CD4-positive, alpha-beta memory T cell (primary cell): Measurements from ENCODE around the gene TMEM106C. TPM values are rescaled to one million over a fixed set of nuclear protein-coding genes. Genes with fewer than 3 reads are reported as not detected.

Experiments used
- CTCF ChIA-PET: fragments of 350-600 bp; sonication (Branson Sonifier 250); formaldehyde crosslinking; loops from one replicate; lab custom pipeline; 2021; ENCODE audit warnings: inconsistent platforms; ENCODE audit not compliant: partially characterized antibody; lab: Charles Lee
- POLR2A ChIA-PET: fragments of 350-600 bp; sonication (Branson Sonifier 250); formaldehyde crosslinking; loops from one replicate; lab custom pipeline; 2021; ENCODE audit not compliant: partially characterized antibody; lab: Charles Lee
- DNase-seq, 5 donors: peaks; one replicate each; pipeline versions ENCODE4 v3.0.0 to v3.0.0-alpha.2; 2020 to 2022; ENCODE audit warnings: mixed read lengths in 1 of 5
- H3K27ac ChIP-seq: one replicate; pipeline ENCODE4 v1.7.0; 2013; ENCODE audit warnings: low read depth, low read length
- H3K27me3 ChIP-seq: 2 replicates; pipeline ENCODE4 v1.7.0; 2013; ENCODE audit warnings: mild to moderate bottlenecking, low read length, moderate library complexity; ENCODE audit not compliant: insufficient read depth
- H3K36me3 ChIP-seq: 2 replicates; pipeline ENCODE4 v1.7.0; 2013; ENCODE audit warnings: mild to moderate bottlenecking, low read length, moderate library complexity; ENCODE audit not compliant: insufficient read depth
- H3K4me1 ChIP-seq: 2 replicates; pipeline ENCODE4 v1.7.0; 2013; ENCODE audit warnings: mild to moderate bottlenecking, low read length, moderate library complexity; ENCODE audit not compliant: insufficient read depth
- H3K4me3 ChIP-seq, 2 donors: one replicate each; pipeline ENCODE4 v1.7.0; 2013; ENCODE audit warnings: low read length in 2 of 2, mild to moderate bottlenecking in 1 of 2
- H3K9me3 ChIP-seq, 2 donors: one replicate each; pipeline ENCODE4 v1.7.0; 2013; ENCODE audit warnings: low read length in 2 of 2, control low read depth in 1 of 2; ENCODE audit not compliant: control insufficient read depth in 1 of 2
- H3K27ac Mint-ChIP-seq, 7 donors: one replicate each; pipeline ENCODE4 v1.8.0; 2020 to 2021; ENCODE audit warnings: mixed read lengths in 7 of 7, mild to moderate bottlenecking in 6 of 7, inconsistent platforms in 3 of 7, moderate library complexity in 3 of 7
- H3K27me3 Mint-ChIP-seq, 2 donors: one replicate each; pipeline ENCODE4 v1.8.0; 2020 to 2021; ENCODE audit warnings: mixed read lengths in 2 of 2
- H3K36me3 Mint-ChIP-seq, 2 donors: one replicate each; pipeline ENCODE4 v1.8.0; 2020 to 2021; ENCODE audit warnings: mixed read lengths in 2 of 2, inconsistent platforms in 1 of 2, mild to moderate bottlenecking in 1 of 2
- H3K4me1 Mint-ChIP-seq, 4 donors: one replicate each; pipeline ENCODE4 v1.8.0; 2020 to 2021; ENCODE audit warnings: mixed read lengths in 4 of 4, mild to moderate bottlenecking in 1 of 4
- H3K4me3 Mint-ChIP-seq, 8 donors: one replicate each; pipeline ENCODE4 v1.8.0; 2020 to 2021; ENCODE audit warnings: mixed read lengths in 8 of 8, mild to moderate bottlenecking in 7 of 8, moderate library complexity in 6 of 8, inconsistent platforms in 3 of 8
- H3K9me3 Mint-ChIP-seq, 8 donors: one replicate each; pipeline ENCODE4 v1.8.0; 2020 to 2021; ENCODE audit warnings: mixed read lengths in 8 of 8, mild to moderate bottlenecking in 5 of 8, inconsistent platforms in 3 of 8, moderate library complexity in 1 of 8
- intact Hi-C: fragments of 100-400 bp; cut with micrococcal nuclease; formaldehyde crosslinking; loops from one replicate; pipeline ENCODE4 v1.15.1; 2023
- polyA plus RNA-seq, 2 donors: library from polyadenylated mRNA; unstranded; fragments of 300-500 nt; fragmentation: Illumina TruSeq; gene quantifications; one replicate each; pipeline ENCODE4 v1.2.3, GENCODE V29; 2021
- total RNA-seq, 2 experiments: library from RNA; stranded (reverse); gene quantifications; one replicate each; pipeline ENCODE4 v1.2.3, GENCODE V29; 2021

The TMEM106C gene
- total and polyA plus RNA-seq, 4 experiments from 2014 or later, result 42.5 to 77.4 (median 44.6) TPM

DNA sequence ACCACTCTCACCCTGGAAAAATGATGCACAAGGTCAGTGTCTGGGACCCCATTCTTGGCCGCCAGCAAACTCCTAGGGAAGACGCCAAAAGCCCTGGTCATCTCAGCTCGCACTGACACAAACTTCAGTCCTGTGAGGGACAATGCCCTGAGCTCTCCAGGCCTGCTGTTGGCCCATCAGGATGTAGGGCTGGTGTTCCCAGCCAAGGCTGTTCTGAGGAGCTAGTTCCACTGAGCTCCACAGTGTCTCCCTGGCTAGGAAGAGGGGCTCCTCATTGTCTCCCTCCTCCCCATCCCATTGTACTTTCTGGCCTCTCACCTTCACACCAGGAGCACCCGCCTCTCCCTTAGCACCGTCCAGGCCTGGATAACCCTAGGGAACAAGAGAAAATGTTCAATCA, 30.1 kb downstream of the TMEM106C start:
- intact Hi-C loops, result no loop called here
- Histone ChIP-seq H3K9me3 (no peaks in the 10 kb centered on the region), H3K4me1 (peaks cover 25% of the 10 kb centered on the region), H3K27me3 (no peaks in the 10 kb centered on the region), H3K36me3 (no peaks in the 10 kb centered on the region), H3K27ac (no peak overlapping the region), H3K4me3 (no peak overlapping the region)
- CTCF ChIA-PET, result no interaction called here
- POLR2A ChIA-PET, result no interaction called here
- H3K4me1 Mint-ChIP-seq, result peaks cover 12 to 18% (median 16%) of the 10 kb centered on the region in 4 donors
- no peaks in the 10 kb centered on the region for H3K9me3 Mint-ChIP-seq
- no peaks in the 10 kb centered on the region for H3K36me3 Mint-ChIP-seq
- H3K27me3 Mint-ChIP-seq, result peaks cover 11 to 19% of the 10 kb centered on the region in 2 donors
- no peak overlapping the region for H3K4me3 Mint-ChIP-seq
- peak in 1 of 5 donors; percentile 16 for DNase-seq
- H3K27ac Mint-ChIP-seq, result no peak overlapping the region

DNA sequence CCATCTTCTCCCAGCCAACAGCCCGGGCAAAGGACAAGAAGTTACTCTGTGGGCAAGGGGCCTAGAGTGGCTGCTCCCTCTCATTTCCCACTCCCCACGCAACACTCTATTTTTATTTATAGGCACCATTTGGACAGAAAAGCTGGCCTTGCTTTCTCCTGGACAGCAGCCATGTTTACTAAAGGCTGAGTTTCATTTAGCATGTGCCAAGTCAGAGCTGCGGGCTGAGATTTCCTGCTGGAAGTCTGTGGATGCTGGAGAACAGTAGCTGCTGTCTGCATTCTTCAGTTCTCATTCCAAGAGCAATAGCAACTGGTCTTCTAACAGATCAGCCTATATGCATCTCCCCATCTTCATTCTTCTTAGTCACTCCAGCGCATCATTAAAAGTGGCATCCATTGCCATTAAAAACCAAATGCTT, 32.6 kb downstream of the TMEM106C start:
- no peaks in the 10 kb centered on the region for H3K9me3 ChIP-seq
- peaks cover 8% of the 10 kb centered on the region for H3K4me1 ChIP-seq
- no peaks in the 10 kb centered on the region for H3K9me3 Mint-ChIP-seq
- peaks cover 13% of the 10 kb centered on the region for H3K27me3 ChIP-seq
- ChIA-PET POLR2A (no interaction called here), CTCF (no interaction called here)
- no peak overlapping the region for H3K4me3 Mint-ChIP-seq
- H3K27ac Mint-ChIP-seq, result no peak overlapping the region
- no peak overlapping the region for H3K27ac ChIP-seq
- DNase-seq, result no peak
- intact Hi-C loops, result no loop called here
- H3K4me3 ChIP-seq, result no peak overlapping the region
- no peaks in the 10 kb centered on the region for H3K36me3 Mint-ChIP-seq
- H3K4me1 Mint-ChIP-seq, result peaks cover under 1 to 4% (median 4%) of the 10 kb centered on the region in 4 donors
- no peaks in the 10 kb centered on the region for H3K36me3 ChIP-seq
- H3K27me3 Mint-ChIP-seq, result peaks cover 31 to 40% of the 10 kb centered on the region in 2 donors

DNA sequence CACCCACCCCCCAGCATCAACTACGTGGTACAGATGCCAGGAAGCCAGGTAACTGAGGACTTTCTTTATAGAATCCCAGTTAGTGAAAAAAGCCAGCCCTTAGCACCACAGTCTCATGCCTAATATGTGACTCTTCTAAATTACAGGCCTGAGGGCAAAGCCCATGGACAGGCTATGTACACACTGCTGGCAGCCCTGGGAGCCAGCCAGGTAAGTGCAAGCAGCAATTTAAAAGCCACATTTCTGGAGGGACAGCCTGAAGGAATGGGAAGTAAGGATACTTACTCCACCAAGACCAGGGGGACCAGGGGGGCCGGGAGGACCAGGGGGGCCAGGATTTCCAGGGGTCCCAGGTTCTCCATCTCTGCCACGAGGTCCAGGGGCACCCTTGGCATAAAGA, 33.9 kb downstream of the TMEM106C start:
- Histone ChIP-seq H3K4me3 (no peak overlapping the region), H3K36me3 (no peaks in the 10 kb centered on the region), H3K27me3 (peaks cover 26% of the 10 kb centered on the region), H3K4me1 (peaks cover 16% of the 10 kb centered on the region), H3K27ac (no peak overlapping the region), H3K9me3 (no peaks in the 10 kb centered on the region)
- H3K4me1 Mint-ChIP-seq, result peaks cover 8 to 15% (median 13%) of the 10 kb centered on the region in 4 donors
- no peaks in the 10 kb centered on the region for H3K9me3 Mint-ChIP-seq
- H3K27ac Mint-ChIP-seq, result no peak overlapping the region
- no peak overlapping the region for H3K4me3 Mint-ChIP-seq
- POLR2A ChIA-PET, result no interaction called here
- H3K27me3 Mint-ChIP-seq, result peaks cover 43 to 52% of the 10 kb centered on the region in 2 donors
- DNase-seq, result no peak
- H3K36me3 Mint-ChIP-seq, result no peaks in the 10 kb centered on the region
- CTCF ChIA-PET, result no interaction called here
- intact Hi-C loops, result no loop called here

DNA sequence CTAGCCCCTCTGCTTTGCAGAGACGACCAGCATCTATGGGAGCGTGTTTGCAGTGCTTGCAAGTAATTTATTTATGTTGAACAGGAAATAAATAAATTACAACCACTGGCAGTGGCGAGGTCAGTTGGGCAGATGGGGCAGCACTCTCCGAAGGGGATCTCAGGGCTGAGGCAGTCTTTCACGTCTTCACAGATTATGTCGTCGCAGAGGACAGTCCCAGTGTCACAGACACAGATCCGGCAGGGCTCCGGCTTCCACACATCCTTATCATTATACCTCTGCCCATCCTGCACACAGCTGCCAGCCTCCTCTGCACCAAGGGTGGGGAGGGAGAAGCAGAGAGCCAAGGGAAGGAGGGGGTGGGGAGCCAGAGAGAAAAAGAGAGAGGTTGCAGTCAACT, 36.4 kb downstream of the TMEM106C start:
- no peak overlapping the region for H3K27ac ChIP-seq
- CTCF ChIA-PET, result no interaction called here

DNA sequence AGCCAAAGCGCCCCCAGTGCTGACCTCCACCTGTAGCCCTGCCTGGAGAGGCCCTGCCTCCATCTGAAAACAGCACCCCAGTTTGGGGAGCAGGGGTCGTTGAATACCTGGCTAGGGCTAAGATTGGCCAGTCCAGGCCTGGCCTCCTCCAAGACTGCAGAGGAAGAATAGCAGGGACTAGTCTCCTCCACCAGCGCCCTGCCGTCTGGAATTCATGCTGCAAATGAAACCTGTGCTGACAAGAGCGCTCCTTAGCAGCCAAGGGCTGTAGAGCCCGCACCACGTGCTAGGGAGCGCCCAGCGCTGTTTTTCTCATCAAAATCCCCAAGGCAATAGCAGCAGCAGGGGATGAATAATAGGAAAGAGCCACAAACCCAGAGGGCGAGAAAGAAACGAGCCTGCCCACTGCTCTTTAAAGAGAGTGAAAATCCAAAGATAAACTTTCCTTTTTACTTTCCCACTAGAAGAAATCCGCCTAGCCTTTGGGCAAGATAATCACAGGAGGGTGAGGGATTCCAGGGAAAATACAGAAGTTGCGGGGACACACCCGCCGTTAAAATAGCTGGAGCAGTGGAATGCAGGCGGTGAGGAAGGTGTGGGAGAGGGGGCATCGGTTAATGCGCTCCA, 37.6 kb downstream of the TMEM106C start:
- DNase-seq, result no peak
- Mint-ChIP-seq H3K4me3 (peak overlapping the region; percentile 76 to 88 (median 86)), H3K27ac (no peak overlapping the region), H3K36me3 (no peaks in the 10 kb centered on the region), H3K27me3 (peaks cover 56 to 63% of the 10 kb centered on the region in 2 donors), H3K9me3 (peaks cover 0 to 2% (median 0%) of the 10 kb centered on the region in 8 donors), H3K4me1 (peaks cover 25 to 44% (median 33%) of the 10 kb centered on the region in 4 donors)
- Histone ChIP-seq H3K36me3 (no peaks in the 10 kb centered on the region), H3K27ac (no peak overlapping the region), H3K4me1 (peaks cover 44% of the 10 kb centered on the region), H3K27me3 (peaks cover 59% of the 10 kb centered on the region), H3K9me3 (no peaks in the 10 kb centered on the region), H3K4me3 (peak overlapping the region in 1 of 2 donors; percentile 34)
- intact Hi-C loops, result no loop called here
- ChIA-PET POLR2A (no interaction called here), CTCF (interaction anchor here (1.0 kb wide), 1 partner anchor 96 kb away, joined by 3 read pairs; the partner anchor contains the start of gene VDR)

More for the DNA sequence above, 36.4 kb downstream of the TMEM106C start:
- Mint-ChIP-seq H3K4me1 (peaks cover 21 to 35% (median 29%) of the 10 kb centered on the region in 4 donors), H3K9me3 (no peaks in the 10 kb centered on the region), H3K4me3 (no peak overlapping the region), H3K36me3 (no peaks in the 10 kb centered on the region), H3K27me3 (peaks cover 55 to 65% of the 10 kb centered on the region in 2 donors), H3K27ac (no peak overlapping the region)
- POLR2A ChIA-PET, result no interaction called here
- Histone ChIP-seq H3K9me3 (no peaks in the 10 kb centered on the region), H3K36me3 (no peaks in the 10 kb centered on the region), H3K4me1 (peaks cover 39% of the 10 kb centered on the region), H3K27me3 (peaks cover 48% of the 10 kb centered on the region), H3K4me3 (no peak overlapping the region)
- intact Hi-C loops, result no loop called here
- no peak for DNase-seq

DNA sequence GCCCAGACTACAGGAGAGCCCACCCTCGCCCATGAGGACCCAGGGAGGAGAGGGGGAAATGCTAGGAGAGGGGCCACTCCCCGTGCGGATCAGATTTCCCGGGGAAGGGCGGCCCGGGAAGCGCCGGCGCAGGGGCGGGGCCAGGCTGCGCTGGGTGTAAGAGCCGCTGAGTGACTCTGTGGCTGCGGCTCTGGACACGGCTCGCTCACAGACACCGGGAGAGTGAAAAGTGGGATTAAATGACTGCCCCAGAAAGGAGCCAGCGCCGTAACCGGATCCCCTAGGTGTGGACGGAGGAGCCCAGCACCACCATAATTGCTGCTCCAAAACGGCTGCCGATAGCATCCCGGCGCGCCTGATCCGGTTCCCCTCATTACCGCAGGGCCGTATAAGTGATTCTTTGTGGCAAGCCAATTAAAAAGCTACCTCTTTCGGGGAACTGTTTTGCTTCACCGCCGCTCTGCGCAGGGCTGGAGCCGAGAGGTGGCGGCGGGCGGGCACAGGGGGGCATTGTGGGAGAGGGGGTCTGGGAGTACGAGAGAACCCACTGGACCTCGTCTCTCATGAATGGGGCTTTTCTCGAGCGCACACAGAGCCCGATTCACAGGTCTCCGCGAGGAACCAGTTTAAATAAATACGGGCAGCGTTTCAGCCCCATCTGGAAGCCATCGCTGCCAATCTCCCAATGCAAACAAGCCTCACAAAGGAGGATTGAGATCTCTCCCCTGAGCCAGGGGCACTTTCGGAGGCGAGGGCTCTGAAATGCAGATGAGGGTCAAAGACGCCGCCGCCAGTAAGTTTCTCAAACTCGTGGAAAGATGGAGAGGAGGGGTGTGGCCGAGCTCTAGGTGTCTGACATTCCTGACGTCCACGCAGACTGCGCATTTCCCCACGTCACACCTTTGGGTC, 38.4 kb downstream of the TMEM106C start:
- H3K27ac Mint-ChIP-seq, result no peak overlapping the region
- Histone ChIP-seq H3K27ac (no peak overlapping the region), H3K36me3 (no peaks in the 10 kb centered on the region), H3K4me3 (peak overlapping the region; percentile 29 to 34), H3K27me3 (peaks cover 64% of the 10 kb centered on the region), H3K9me3 (no peaks in the 10 kb centered on the region), H3K4me1 (peaks cover 44% of the 10 kb centered on the region)
- peak overlapping the region; percentile 76 to 88 (median 86) for H3K4me3 Mint-ChIP-seq
- peaks cover 0 to 2% (median 0%) of the 10 kb centered on the region in 8 donors for H3K9me3 Mint-ChIP-seq
- ChIA-PET POLR2A (interaction anchor here (1.1 kb wide), 1 partner anchor 98 kb away, joined by 3 read pairs; no protein-coding TSS in a partner anchor), CTCF (interaction anchor here (1.0 kb wide), 1 partner anchor 97 kb away, joined by 3 read pairs; the partner anchor contains the start of gene VDR)
- intact Hi-C loops, result no loop called here
- DNase-seq, result peak in 1 of 5 donors; percentile 12
- H3K27me3 Mint-ChIP-seq, result peaks cover 60 to 67% of the 10 kb centered on the region in 2 donors
- peaks cover 25 to 44% (median 35%) of the 10 kb centered on the region in 4 donors for H3K4me1 Mint-ChIP-seq
- no peaks in the 10 kb centered on the region for H3K36me3 Mint-ChIP-seq

DNA sequence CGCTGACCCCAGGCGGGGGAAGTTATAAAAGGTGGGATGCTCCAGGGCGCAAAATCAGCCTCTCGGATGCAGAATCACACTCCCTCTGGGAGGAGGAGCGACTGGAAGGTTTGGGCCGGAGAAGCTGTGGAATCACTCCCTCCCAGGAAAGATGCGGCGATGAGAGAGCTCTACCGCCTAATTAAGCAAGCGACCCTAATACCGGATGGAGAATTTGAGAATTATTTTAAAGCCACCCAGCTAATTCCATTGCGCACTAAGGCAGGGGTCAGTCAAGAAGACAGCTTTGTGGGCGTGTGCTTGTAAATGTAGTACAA, 39.0 kb downstream of the TMEM106C start:
- H3K27ac Mint-ChIP-seq, result no peak overlapping the region
- intact Hi-C loops, result no loop called here
- Histone ChIP-seq H3K36me3 (no peaks in the 10 kb centered on the region), H3K9me3 (no peaks in the 10 kb centered on the region), H3K27ac (no peak overlapping the region), H3K4me1 (peaks cover 44% of the 10 kb centered on the region), H3K4me3 (peak overlapping the region; percentile 29 to 34), H3K27me3 (peaks cover 64% of the 10 kb centered on the region)
- H3K27me3 Mint-ChIP-seq, result peaks cover 63 to 74% of the 10 kb centered on the region in 2 donors
- ChIA-PET POLR2A (interaction anchor here (1.1 kb wide), 1 partner anchor 99 kb away, joined by 3 read pairs; no protein-coding TSS in a partner anchor), CTCF (interaction anchor here (1.0 kb wide), 1 partner anchor 98 kb away, joined by 3 read pairs; the partner anchor contains the start of gene VDR)
- H3K36me3 Mint-ChIP-seq, result no peaks in the 10 kb centered on the region
- H3K4me3 Mint-ChIP-seq, result peak overlapping the region; percentile 17 to 88 (median 81)
- DNase-seq, result no peak
- peaks cover 0 to 2% (median 0%) of the 10 kb centered on the region in 8 donors for H3K9me3 Mint-ChIP-seq
- peaks cover 25 to 44% (median 35%) of the 10 kb centered on the region in 4 donors for H3K4me1 Mint-ChIP-seq
